Ureter (tissue), 1 donor: ENCODE measurements around the gene TSTD1. TPM values are rescaled to one million over a fixed set of nuclear protein-coding genes. Genes with fewer than 3 reads are reported as not detected.
"Not testable (repeated sequence)": the region's sequence is repeated elsewhere in the genome, so short reads cannot be mapped to it uniquely, and the experiment has no call there.

ENCODE experiments used
- DNase-seq: peaks from one replicate; pipeline ENCODE4 v3.0.0-alpha.2; 2020; ENCODE audit warnings: low spot score
- total RNA-seq: library from RNA; stranded (reverse); gene quantifications from one replicate; pipeline ENCODE4 v1.2.4, GENCODE V29; 2023
- donor health status: DM: yes; HTN: yes; CAD: no.

TSTD1 gene
- total RNA-seq, 1 donor from 2014 or later, result 79.8 TPM

GRCh38 chr1:161037661-161038522, 872 bp downstream of the TSTD1 start:
- peak; percentile 55 for DNase-seq

DNA sequence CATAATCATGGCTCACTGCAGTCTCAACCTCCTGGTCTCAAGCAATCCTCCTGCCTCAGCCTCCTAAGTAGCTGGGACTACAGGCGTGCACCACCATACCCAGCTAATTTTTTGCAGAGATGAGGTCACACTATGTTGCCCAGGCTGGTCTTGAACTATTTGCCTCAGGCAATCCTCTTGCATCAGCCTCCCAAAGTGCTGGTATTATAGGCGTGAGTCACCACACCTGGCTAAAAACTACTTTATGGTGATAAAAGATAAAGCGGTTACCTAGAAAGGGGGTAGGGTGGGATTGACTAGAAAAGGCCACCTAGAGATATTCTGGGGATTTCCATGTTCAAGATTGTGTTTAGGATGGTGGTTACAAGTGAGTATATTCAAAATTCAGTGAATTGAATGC, 5.0 kb downstream of the TSTD1 start:
- DNase-seq, result no peak

DNA sequence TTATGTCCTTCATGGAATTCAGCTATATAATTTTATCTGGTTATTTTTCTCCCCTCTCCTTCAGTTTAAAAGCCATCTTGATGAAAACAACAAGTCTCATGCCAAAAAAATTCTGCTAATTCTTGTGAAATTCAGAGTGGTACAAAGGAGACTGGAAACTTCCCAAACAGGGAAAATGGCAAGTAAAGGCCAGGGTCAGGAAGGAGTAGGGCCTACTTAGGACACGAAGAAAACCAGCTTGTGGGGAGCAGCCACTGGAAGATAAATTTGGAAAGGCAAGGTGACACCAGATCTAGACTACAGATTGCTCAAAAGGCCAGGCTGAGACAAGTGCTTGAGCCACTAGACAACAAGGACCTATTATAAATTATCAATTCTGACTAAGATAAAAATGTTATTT, 6.4 kb downstream of the TSTD1 start:
- no peak for DNase-seq

DNA sequence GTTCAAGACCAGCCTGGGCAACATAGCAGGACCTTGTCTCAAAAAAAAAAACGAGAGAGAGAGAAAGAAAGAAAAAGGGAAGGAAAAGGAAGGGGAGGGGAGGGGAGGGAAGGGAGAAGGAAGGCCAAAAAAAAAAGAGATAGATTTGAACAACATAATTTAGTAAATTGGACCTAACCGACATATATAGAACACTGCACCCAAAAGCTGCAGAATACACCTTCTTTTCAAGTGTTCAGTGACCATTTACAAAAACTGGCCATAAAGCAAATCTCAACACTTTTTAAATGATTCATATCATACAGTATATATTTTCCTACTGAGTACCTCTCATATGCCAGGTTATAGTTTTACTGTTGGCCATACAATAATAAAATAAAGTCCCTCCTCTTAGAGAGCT, 6.9 kb downstream of the TSTD1 start:
- DNase-seq, result no peak

- not testable (repeated sequence) for DNase-seq
Measured at GRCh38 chr1:161029466-161029865, 9.3 kb downstream of the TSTD1 start.

DNA sequence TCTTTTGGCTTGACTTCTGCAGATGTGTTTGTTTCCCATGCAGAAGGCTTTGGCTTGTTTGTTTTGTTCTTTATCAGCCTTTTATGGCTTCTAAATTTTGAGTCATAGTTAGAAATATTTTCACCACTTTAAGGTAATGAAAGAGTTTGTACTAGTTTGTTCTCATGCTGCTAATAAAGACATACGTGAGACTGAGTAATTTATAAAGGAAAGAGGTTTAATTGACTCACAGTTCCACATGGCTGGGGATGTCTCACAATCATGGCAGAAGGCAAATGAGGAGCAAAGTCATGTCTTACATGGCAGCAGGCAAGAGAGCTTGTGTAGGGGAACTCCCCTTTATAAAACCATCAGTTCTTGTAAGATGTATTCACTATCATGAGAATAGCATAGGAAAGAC, 11.8 kb downstream of the TSTD1 start:
- not testable (repeated sequence) for DNase-seq

DNA sequence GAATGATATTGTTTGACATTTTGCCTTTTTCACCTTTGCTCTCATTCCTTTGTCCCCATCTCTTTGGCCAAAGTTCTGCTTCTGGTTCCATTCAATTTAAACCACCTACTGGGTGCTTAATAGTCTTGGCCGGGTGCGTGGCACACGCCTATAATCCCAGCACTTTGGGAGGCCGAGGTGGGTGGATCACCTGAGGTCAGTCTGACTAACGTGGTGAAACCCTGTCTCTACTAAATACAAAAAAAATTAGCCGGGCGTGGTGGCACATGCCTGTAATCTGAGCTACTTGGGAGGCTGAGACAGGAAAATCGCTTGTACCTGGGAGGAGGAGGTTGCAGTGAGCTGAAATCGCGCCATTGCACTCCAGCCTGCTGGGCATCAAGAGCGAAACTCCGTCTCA, 16.3 kb downstream of the TSTD1 start:
- DNase-seq, result not testable (repeated sequence)

GRCh38 chr1:161021970-161022353, 16.8 kb downstream of the TSTD1 start:
- DNase-seq, result no peak

DNA sequence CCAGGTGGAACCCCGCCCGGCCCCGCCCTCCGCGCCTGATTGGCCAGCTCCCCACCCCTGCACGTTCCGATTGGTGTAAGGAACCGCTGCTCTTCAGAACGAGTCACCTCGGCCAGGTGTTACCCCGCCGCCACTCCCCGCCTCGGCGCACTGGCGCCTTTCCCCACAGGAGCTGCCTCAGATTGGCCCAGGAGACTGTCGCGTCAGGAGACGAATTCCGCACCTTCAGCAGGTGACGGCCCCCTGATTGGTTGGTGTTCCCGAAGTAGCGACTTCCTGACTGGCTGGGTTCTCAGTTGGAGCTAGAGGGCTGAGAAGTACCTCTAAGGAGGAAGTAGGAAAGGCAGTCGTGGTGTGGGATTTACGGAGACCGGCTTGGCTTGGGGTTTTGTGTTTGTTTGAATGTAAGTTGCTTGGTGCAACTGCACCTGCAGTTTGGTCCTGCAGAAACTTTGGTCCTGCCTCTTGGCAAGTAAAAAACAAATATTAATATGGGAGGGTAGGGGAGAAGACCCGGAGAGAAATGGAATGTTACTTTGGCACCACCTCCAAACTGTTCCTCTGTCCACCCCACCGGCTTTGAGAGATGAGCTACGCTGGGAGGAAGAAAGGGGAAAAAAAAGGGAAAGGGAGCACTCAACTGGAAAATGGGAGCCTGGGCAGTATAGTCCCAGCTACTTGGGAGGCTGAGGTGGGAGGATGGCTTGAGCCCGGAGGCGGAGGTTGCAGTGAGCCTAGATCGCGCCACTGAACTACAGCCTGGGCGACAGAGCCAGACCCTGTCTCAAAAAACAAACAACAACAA, 17.4 kb downstream of the TSTD1 start:
- DNase-seq, result peak; percentile 95

GRCh38 chr1:161020509-161021164, 18.1 kb downstream of the TSTD1 start, which contains the start of gene F11R:
F11R (minus strand) TSS chr1:161021152; CDS start chr1:161021073, 79 bp downstream.
- peak; percentile 63 for DNase-seq

DNA sequence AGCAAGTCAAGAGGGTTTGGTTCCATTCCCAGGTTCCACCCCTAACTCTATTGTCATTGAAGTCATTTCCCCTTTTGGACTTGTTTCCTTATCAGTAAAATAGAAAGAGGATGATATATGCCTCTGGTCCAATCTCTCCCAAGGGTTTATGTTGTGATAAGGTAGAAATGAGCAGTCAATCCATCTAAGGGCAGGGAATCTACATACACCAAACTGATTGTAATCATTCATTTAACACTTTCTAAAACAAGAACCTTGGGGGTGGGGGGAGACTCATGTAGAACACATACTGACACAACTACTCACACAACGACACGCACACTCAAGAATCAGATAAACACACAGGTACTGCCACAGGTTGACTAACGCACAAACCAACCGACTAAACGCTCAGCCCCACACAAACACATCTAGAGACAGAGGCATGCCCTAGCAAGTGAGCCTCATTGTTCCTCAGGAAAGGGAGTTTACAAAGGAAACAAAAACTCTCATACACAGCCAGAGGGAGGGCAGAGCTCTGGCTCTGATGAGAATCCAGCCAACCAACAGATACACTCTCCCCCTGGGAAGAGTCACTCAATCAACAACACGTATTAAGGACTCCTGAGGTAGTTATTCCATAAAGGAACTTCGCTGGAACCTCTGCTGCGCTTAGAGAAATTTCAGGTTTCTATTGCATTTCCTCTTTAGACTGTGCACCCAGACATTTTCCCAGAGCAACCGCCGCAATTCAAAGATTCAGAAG, 18.8 kb downstream of the TSTD1 start:
- peak; percentile 57 for DNase-seq

- DNase-seq, result not testable (repeated sequence)
Measured at GRCh38 chr1:161019111-161019660, 19.6 kb downstream of the TSTD1 start.

DNA sequence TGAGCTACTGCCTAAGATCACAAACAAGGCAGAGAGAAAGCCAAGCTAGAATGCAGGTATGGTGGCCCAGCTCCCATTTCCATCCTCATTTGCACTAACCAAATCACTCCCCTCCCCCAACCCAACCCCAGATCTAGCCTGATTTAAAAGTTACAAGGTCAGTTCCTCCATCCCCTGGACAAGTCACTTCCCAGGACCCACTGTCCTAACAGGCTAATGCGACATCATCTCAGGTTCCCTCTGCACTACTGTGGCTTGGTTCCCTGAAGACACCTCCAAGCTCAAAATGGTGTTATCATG, 20.2 kb downstream of the TSTD1 start:
- no peak for DNase-seq

DNA sequence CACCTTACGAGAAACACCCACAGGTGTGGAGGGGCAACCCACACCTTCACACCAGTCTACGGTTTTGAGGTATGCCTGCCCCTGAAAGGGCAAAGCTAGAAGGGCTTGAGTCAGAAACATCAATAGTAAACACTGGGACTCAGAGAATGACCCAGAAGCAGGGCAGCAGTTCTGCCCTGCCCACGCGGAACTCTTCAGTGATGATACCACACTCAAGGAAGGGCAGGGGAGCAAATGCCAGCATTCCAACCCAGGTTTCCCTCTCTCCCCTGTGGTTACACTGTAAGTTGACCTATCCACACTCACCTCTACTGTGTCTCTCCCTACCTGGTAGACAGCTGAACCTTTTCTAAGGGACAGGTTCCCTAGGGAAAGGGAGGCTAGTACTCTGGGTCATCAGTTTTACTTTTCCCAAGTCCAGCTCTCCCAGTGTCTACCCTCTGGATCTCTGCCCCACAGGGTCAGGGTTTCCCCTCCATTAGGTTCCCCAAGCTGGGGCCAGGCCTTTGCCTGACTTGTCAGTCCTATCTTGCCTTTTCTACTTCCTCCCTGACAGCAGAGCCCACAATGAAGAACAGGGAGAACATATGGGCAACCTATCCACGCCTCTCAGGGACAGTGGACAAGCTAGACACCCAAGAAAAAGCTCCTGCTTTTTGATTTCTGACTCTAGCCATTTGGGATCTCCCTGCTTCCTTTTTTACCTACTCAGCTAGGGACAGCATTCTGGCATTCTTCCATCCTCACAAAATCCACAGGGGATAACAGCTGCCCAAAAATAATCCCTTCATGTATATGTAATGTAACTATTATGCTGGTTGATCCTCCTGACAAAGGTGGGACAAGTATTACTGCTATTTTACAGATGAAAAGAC, 20.8 kb downstream of the TSTD1 start:
- no peak for DNase-seq

DNA sequence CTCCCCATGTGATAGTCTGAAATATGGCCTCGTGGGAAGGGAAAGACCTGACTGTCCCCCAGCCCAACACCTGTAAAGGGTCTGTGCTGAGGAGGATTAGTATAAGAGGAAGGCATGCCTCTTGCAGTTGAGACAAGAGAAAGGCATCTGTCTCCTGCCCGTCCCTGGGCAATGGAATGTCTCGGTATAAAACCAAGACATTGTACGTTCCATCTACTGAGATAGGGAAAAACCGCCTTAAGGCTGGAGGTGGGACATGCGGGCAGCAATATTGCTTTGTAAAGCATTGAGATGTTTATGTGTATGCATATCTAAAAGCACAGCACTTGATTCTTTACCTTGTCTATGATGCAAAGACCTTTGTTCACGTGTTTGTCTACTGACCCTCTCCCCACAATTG, 21.6 kb downstream of the TSTD1 start:
- DNase-seq, result not testable (repeated sequence)

DNA sequence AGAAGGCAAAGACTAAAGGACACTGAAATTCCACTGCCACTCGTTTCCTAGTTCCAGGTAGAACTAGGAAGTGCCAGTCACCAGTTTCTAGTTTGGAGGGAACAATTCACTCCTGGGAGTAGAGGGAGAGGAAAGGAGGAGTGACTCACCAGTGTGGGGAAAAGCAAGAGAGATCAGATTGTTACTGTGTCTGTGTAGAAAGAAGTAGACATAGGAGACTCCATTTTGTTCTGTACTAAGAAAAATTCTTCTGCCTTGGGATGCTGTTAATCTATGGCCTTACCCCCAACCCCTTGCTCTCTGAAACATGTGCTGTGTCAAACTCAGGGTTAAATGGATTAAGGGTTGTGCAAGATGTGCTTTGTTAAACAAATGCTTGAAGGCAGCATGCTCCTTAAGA, 22.1 kb downstream of the TSTD1 start:
- not testable (repeated sequence) for DNase-seq

DNA sequence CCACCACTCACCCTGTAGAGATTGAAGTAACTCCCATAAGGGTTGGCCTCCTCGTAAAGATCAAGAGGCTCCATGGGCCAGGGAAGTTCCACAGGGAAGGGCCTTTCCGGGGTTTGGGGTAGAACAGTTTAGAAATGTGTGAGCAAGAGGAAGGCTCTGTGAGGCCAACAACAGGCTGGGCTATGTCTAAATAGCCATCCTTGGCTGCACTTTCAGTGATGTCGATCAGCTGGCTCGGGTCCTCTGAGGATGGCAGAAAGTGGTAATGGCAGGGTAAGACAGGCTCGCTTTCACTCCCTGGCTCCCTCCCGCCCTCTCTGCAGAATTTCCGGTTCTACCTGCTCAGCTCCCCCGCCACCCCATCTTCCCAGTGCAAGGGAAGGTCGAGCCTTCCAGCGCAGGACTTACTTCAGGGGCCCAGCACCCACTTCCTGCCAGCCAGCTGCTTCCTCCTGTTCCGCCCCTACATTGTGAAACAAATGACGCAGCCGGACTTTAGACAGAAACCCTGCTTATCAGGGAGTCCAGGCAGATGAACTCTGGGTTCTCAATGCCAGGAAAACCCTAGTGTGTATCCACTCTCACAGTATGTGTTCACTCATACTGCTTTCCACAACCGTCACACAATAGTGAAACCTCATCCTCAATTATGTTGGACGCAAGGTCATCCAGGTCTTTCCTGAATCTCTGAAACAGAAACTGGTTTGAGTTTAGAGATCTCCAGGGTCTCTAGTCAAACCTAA, 25.1 kb downstream of the TSTD1 start:
- peak; percentile 93 for DNase-seq

DNA sequence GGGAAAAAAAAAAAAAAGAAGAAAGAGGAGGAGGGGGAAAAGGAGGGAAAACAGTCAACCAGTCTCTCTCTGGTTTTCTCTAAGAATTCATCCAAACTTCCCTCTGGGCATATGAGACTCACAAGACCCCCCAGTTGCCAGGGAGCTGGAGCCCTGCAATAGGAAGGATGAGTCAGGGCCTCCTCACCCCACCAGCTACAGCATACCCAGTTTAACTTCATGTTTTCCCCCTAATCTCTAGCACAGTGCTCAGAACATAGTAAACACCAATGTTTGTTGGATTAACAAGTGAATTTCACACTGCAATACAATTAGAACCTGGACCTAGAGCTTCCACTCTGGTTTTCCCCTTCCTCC, 25.7 kb downstream of the TSTD1 start:
- no peak for DNase-seq

DNA sequence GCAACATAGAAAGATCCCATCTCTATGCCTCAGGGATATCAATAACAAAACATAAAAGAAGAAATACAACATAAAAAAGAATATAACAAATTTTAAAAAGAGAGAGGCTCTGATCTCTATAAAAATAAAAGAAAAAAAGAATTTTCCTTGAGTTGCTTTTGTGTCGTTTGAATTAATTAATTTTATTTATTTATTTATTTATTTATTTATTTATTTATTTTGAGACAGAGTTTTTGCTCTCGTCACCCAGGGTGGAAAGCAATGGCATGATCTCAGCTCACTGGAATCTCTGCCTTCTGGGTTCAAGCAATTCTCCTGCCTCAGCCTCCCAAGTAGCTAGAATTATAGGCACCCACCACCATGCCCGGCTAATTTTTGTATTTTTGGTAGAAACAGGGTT, 26.3 kb downstream of the TSTD1 start:
- DNase-seq, result no peak
